Smooth muscle cell (in vitro differentiated cells): ENCODE measurements around the gene LGR4. TPM values are rescaled to one million over a fixed set of nuclear protein-coding genes. Genes with fewer than 3 reads are reported as not detected.
"Not testable (repeated sequence)": the region's sequence is repeated elsewhere in the genome, so short reads cannot be mapped to it uniquely, and the experiment has no call there.

Source experiments
- DNase-seq: peaks from one replicate; lab custom pipeline; 2025; ENCODE audit not compliant: unreplicated experiment; lab: John Stamatoyannopoulos, UW
- H2AFZ ChIP-seq: fragments of 200-600 bp; sonication (generic); 2 replicates; pipeline ENCODE4 v1.6.0; 2016; ENCODE audit warnings: antibody characterized with exemption, low read depth, mild to moderate bottlenecking
- H3F3A ChIP-seq: fragments of 200-600 bp; sonication (generic); 2 replicates; pipeline ENCODE4 v1.6.0; 2017; ENCODE audit warnings: antibody characterized with exemption, low read depth
- H3K27ac ChIP-seq: fragments of 200-600 bp; sonication (generic); 2 replicates; pipeline ENCODE4 v1.5.1; 2016; ENCODE audit warnings: low read depth, mild to moderate bottlenecking
- H3K27me3 ChIP-seq: fragments of 200-600 bp; sonication (generic); 2 replicates; pipeline ENCODE4 v1.6.1; 2016; ENCODE audit warnings: low read depth, mild to moderate bottlenecking
- H3K36me3 ChIP-seq: fragments of 200-600 bp; sonication (generic); 2 replicates; pipeline ENCODE4 v1.5.1; 2016; ENCODE audit warnings: low read depth
- H3K4me1 ChIP-seq: fragments of 200-600 bp; sonication (generic); 2 replicates; pipeline ENCODE4 v1.5.1; 2016; ENCODE audit warnings: low read depth
- H3K4me2 ChIP-seq: fragments of 200-600 bp; sonication (generic); 2 replicates; pipeline ENCODE4 v1.6.0; 2016; ENCODE audit warnings: mild to moderate bottlenecking
- H3K4me3 ChIP-seq: fragments of 200-600 bp; sonication (generic); 2 replicates; pipeline ENCODE4 v1.5.1; 2016; ENCODE audit warnings: mild to moderate bottlenecking
- H3K79me2 ChIP-seq: fragments of 200-600 bp; sonication (generic); 2 replicates; pipeline ENCODE4 v1.6.0; 2016; ENCODE audit warnings: low read depth, mild to moderate bottlenecking
- H3K9ac ChIP-seq: fragments of 200-600 bp; sonication (generic); 2 replicates; pipeline ENCODE4 v1.6.0; 2016; ENCODE audit warnings: low read depth
- H3K9me3 ChIP-seq: fragments of 200-600 bp; sonication (generic); replicated peaks from 2 replicates; pipeline ENCODE4 v1.5.1; 2016; ENCODE audit warnings: low read depth
- H4K20me1 ChIP-seq: fragments of 200-600 bp; sonication (generic); 2 replicates; pipeline ENCODE4 v1.6.0; 2016; ENCODE audit warnings: low read depth
- CTCF ChIP-seq: fragments of 200-600 bp; sonication (generic); IDR thresholded peaks from 2 replicates; pipeline ENCODE4 v1.5.1; 2017; ENCODE audit warnings: borderline replicate concordance, mild to moderate bottlenecking, antibody characterized with exemption; ENCODE audit not compliant: insufficient read depth, poor library complexity, severe bottlenecking
- WGBS: methylation state at CpG from one replicate; pipeline ENCODE4 v1.1.7; 2016; ENCODE audit warnings: low lambda C conversion rate; 5-methylcytosine and 5-hydroxymethylcytosine counted together
- polyA plus RNA-seq: library from polyadenylated mRNA; unstranded; fragments of >200 nt; fragmentation: Nextera tagmentation; extraction: Ambion mirVana; gene quantifications from 2 replicates; pipeline ENCODE4 v1.2.1, GENCODE V29; 2016
- total RNA-seq: library from RNA; depleted of rRNA; stranded (reverse); fragments of >200 nt; gene quantifications from 2 replicates; pipeline ENCODE4 v1.2.3, GENCODE V29; 2014

LGR4 gene
- total and polyA plus RNA-seq, 2 experiments from 2014 or later: 21.4 to 96.5 TPM

- H3K4me2 ChIP-seq: peak overlapping the region; percentile 62
- no peak overlapping the region for H2AFZ ChIP-seq
- TF ChIP-seq CTCF: no peak
- DNase-seq: no peak
- H3K36me3 ChIP-seq: no peaks in the 10 kb centered on the region
- no peaks in the 10 kb centered on the region for H3K79me2 ChIP-seq
- H3K9ac ChIP-seq: no peak overlapping the region
- no peaks in the 10 kb centered on the region for H3K27me3 ChIP-seq
- H3K4me1 ChIP-seq: peaks cover 12% of the 10 kb centered on the region
- no peaks in the 10 kb centered on the region for H4K20me1 ChIP-seq
- 82% methylated on average over 1 of the region's 1 CpG for WGBS
- H3K4me3 ChIP-seq: no peak overlapping the region
- no peaks in the 10 kb centered on the region for H3F3A ChIP-seq
- peak overlapping the region; percentile 67 for H3K27ac ChIP-seq
- H3K9me3 ChIP-seq: no peaks in the 10 kb centered on the region
Observed at GRCh38 chr11:27330633-27331270, 141.8 kb downstream of the LGR4 start.

- H3K79me2 ChIP-seq: no peaks in the 10 kb centered on the region
- H3K27ac ChIP-seq: no peak overlapping the region
- H2AFZ ChIP-seq: no peak overlapping the region
- H3K9ac ChIP-seq: no peak overlapping the region
- H3K4me3 ChIP-seq: no peak overlapping the region
- no peak for DNase-seq
- no peak overlapping the region for H3K4me2 ChIP-seq
- H4K20me1 ChIP-seq: no peaks in the 10 kb centered on the region
- no peaks in the 10 kb centered on the region for H3K27me3 ChIP-seq
- H3K36me3 ChIP-seq: no peaks in the 10 kb centered on the region
- TF ChIP-seq CTCF: no peak
- peaks cover 12% of the 10 kb centered on the region for H3K4me1 ChIP-seq
- no peaks in the 10 kb centered on the region for H3K9me3 ChIP-seq
- no peaks in the 10 kb centered on the region for H3F3A ChIP-seq
- 89% methylated on average over 4 of the region's 4 CpGs for WGBS
Observed at GRCh38 chr11:27329867-27330632, 142.5 kb downstream of the LGR4 start.

GRCh38 chr11:27328614-27329013 is 144.0 kb downstream of the LGR4 start:
- H4K20me1 ChIP-seq: no peaks in the 10 kb centered on the region
- no peak overlapping the region for H3K9ac ChIP-seq
- no peak overlapping the region for H3K27ac ChIP-seq
- no peaks in the 10 kb centered on the region for H3F3A ChIP-seq
- peaks cover 12% of the 10 kb centered on the region for H3K4me1 ChIP-seq
- no peaks in the 10 kb centered on the region for H3K79me2 ChIP-seq
- H2AFZ ChIP-seq: no peak overlapping the region
- H3K36me3 ChIP-seq: no peaks in the 10 kb centered on the region
- 79% methylated on average over 5 of the region's 5 CpGs for WGBS
- H3K4me3 ChIP-seq: no peak overlapping the region
- DNase-seq: no peak
- TF ChIP-seq CTCF: no peak
- H3K9me3 ChIP-seq: no peaks in the 10 kb centered on the region
- no peak overlapping the region for H3K4me2 ChIP-seq
- no peaks in the 10 kb centered on the region for H3K27me3 ChIP-seq

- H3K9me3 ChIP-seq, DNase-seq, H2AFZ ChIP-seq, H3F3A ChIP-seq, H3K27ac ChIP-seq, H4K20me1 ChIP-seq, H3K4me2 ChIP-seq, H3K4me3 ChIP-seq, H3K4me1 ChIP-seq, H3K27me3 ChIP-seq, H3K79me2 ChIP-seq, H3K36me3 ChIP-seq, H3K9ac ChIP-seq: not testable (repeated sequence)
- WGBS: 93% methylated on average over 2 of the region's 2 CpGs
Observed at GRCh38 chr11:27327064-27327463, 145.5 kb downstream of the LGR4 start.

- H4K20me1 ChIP-seq, H3K9ac ChIP-seq, H3K27me3 ChIP-seq, H3K4me3 ChIP-seq, H3K27ac ChIP-seq, H3K9me3 ChIP-seq, H3K36me3 ChIP-seq, H3K4me2 ChIP-seq, H3K79me2 ChIP-seq, DNase-seq, H3K4me1 ChIP-seq, H3F3A ChIP-seq, H2AFZ ChIP-seq: not testable (repeated sequence)
- WGBS: 96% methylated on average over 3 of the region's 3 CpGs
Observed at GRCh38 chr11:27322196-27322595, 150.4 kb downstream of the LGR4 start.

- not testable (repeated sequence) for H3K4me3 ChIP-seq, H3K27me3 ChIP-seq, H3K79me2 ChIP-seq, H3K4me1 ChIP-seq, DNase-seq, H3K36me3 ChIP-seq, H4K20me1 ChIP-seq, H3K9ac ChIP-seq, H2AFZ ChIP-seq, H3K4me2 ChIP-seq, H3K9me3 ChIP-seq, H3F3A ChIP-seq
- peak overlapping the region; percentile 16 for H3K27ac ChIP-seq
- WGBS: 94% methylated on average over 10 of the region's 10 CpGs
Observed at GRCh38 chr11:27321340-27321739, 151.2 kb downstream of the LGR4 start.
